Activated T-cell treated with anti-CD3 and anti-CD28 coated beads for 48 hours (primary cell): ENCODE data around the gene TBL1X.

Experiments
- DNase-seq: peaks from one replicate; pipeline ENCODE4 v3.0.0-alpha.2; 2020; ENCODE audit warnings: low read depth

TBL1X gene

GRCh38 chrX:9586992-9587392 is 122.1 kb downstream of the TBL1X start:
- DNase-seq = no peak

- no peak for DNase-seq
Observed at GRCh38 chrX:9587642-9588041, 122.8 kb downstream of the TBL1X start.

GRCh38 chrX:9591496-9591895 is 126.6 kb downstream of the TBL1X start:
- no peak for DNase-seq

GRCh38 chrX:9593756-9594155 is 128.9 kb downstream of the TBL1X start:
- DNase-seq = no peak

- DNase-seq = no peak
Observed at GRCh38 chrX:9595174-9595573, 130.3 kb downstream of the TBL1X start.

GRCh38 chrX:9596837-9597236 is 132.0 kb downstream of the TBL1X start:
- no peak for DNase-seq

GRCh38 chrX:9597361-9598035 is 132.6 kb downstream of the TBL1X start:
- no peak for DNase-seq

- no peak for DNase-seq
Observed at GRCh38 chrX:9598344-9598743, 133.5 kb downstream of the TBL1X start.

- DNase-seq = no peak
Observed at GRCh38 chrX:9604111-9604907, 139.5 kb downstream of the TBL1X start.

- DNase-seq = no peak
Observed at GRCh38 chrX:9604908-9605306, 140.0 kb downstream of the TBL1X start.

- no peak for DNase-seq
Observed at GRCh38 chrX:9605484-9605883, 140.6 kb downstream of the TBL1X start.

GRCh38 chrX:9606971-9607370 is 142.1 kb downstream of the TBL1X start:
- no peak for DNase-seq

- no peak for DNase-seq
Observed at GRCh38 chrX:9609499-9609898, 144.6 kb downstream of the TBL1X start.

GRCh38 chrX:9609987-9610386 is 145.1 kb downstream of the TBL1X start:
- DNase-seq = no peak

- no peak for DNase-seq
Observed at GRCh38 chrX:9610771-9611392, 146.0 kb downstream of the TBL1X start.

- no peak for DNase-seq
Observed at GRCh38 chrX:9611436-9612145, 146.7 kb downstream of the TBL1X start.

- no peak for DNase-seq
Observed at GRCh38 chrX:9612146-9612505, 147.3 kb downstream of the TBL1X start.

GRCh38 chrX:9614016-9614415 is 149.2 kb downstream of the TBL1X start:
- no peak for DNase-seq

- DNase-seq = no peak
Observed at GRCh38 chrX:9619133-9619532, 154.3 kb downstream of the TBL1X start.

- DNase-seq = no peak
Observed at GRCh38 chrX:9619581-9619980, 154.7 kb downstream of the TBL1X start.

GRCh38 chrX:9622128-9622527 is 157.3 kb downstream of the TBL1X start:
- peak; percentile 5 for DNase-seq

- no peak for DNase-seq
Observed at GRCh38 chrX:9626379-9626778, 161.5 kb downstream of the TBL1X start.

- no peak for DNase-seq
Observed at GRCh38 chrX:9627922-9628321, 163.1 kb downstream of the TBL1X start.
